ENCODE measurements around the gene IKZF5.

IKZF5 gene

GRCh38 chr10:122980209-122981065 lies 28.2 kb downstream of the IKZF5 start, which contains the start of gene PSTK:
Gene PSTK (plus strand): TSS chr10:122980401. CDS start chr10:122980480, 79 bp downstream.
- DNase-seq = peak; percentile 91

- no peak for DNase-seq
These were observed 34.0 kb downstream of the IKZF5 start for GRCh38 chr10:122974543-122975064.

GRCh38 chr10:122974023-122974422 lies 34.6 kb downstream of the IKZF5 start:
- DNase-seq = no peak

GRCh38 chr10:122968698-122969097 lies 39.9 kb downstream of the IKZF5 start:
- DNase-seq = no peak

- no peak for DNase-seq
These were observed 41.7 kb downstream of the IKZF5 start for GRCh38 chr10:122966879-122967278.

GRCh38 chr10:122962405-122962804 lies 46.2 kb downstream of the IKZF5 start:
- DNase-seq = no peak

GRCh38 chr10:122957474-122957873 lies 51.1 kb downstream of the IKZF5 start:
- no peak for DNase-seq

GRCh38 chr10:122955892-122956291 lies 52.7 kb downstream of the IKZF5 start:
- no peak for DNase-seq

- no peak for DNase-seq
These were observed 53.9 kb downstream of the IKZF5 start for GRCh38 chr10:122954731-122955050.

- peak; percentile 99 for DNase-seq
These were observed 54.5 kb downstream of the IKZF5 start, which contains the start of gene C10orf88 for GRCh38 chr10:122953902-122954730. Gene C10orf88 (minus strand): TSS chr10:122954227. CDS start chr10:122954178, 49 bp downstream.

GRCh38 chr10:122949296-122949695 lies 59.3 kb downstream of the IKZF5 start:
- no peak for DNase-seq

Data from hematopoietic multipotent progenitor cell treated with erythropoietin and hydrocortisone succinate and interleukin-3 and kit ligand, for 8 days (in vitro differentiated cells).